ENCODE data around the gene C6orf89.

DNA sequence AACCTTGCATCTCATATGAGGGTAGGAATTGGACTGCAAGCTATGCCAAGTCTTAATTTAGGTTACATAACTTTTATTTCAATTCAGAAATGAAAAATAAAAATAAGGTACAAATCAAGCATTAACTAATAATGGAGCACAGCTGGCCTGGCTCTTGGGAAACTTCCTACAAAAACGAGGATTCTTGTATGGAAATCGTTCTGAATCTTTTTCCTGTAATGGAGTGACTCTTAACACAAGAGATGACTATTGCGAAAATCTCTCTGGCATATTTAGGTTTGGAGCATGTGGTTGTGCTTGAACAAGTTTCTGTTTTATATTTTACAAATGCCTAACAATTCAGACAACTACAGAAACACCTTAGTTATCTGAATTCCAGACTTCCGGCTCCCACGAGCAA is 34.8 kb downstream of the C6orf89 start:
- TF ChIP-seq YY1 (IDR thresholded peaks at IDR 0.05; ENCODE audit: insufficient read depth, insufficient read length) = no peak
- no peak for TF ChIP-seq ZNF274 (IDR thresholded peaks at IDR 0.05; ENCODE audit: low read depth, low read length)
- no peak for TF ChIP-seq SUZ12 (IDR thresholded peaks at IDR 0.05; ENCODE audit: extremely low read depth, insufficient read depth, insufficient read length)
